Tibial artery (tissue), 4 donors: ENCODE measurements around the gene C21orf58.

Source experiments
- DNase-seq, 2 donors: peaks; one replicate each; pipeline ENCODE4 v3.0.0-alpha.2; 2019
- H3K27ac ChIP-seq, 2 donors: fragments of 200-600 bp; sonication (generic) in 1 of 2; 1 replicate in 1 of 2; 2 replicates in 1 of 2; pipeline ENCODE4 v1.5.1; 2018 to 2019; ENCODE audit warnings: mild to moderate bottlenecking in 1 of 2
- H3K27me3 ChIP-seq, 2 donors: fragments of 200-600 bp; sonication (generic) in 1 of 2; one replicate each; pipeline versions ENCODE4 v1.5.1 to v1.6.0; 2016 to 2019
- H3K36me3 ChIP-seq, 3 donors: fragments of 200-600 bp; sonication (generic) in 2 of 3; one replicate each; pipeline ENCODE4 v1.5.1; 2016 to 2019; ENCODE audit warnings: mild to moderate bottlenecking in 2 of 3
- H3K4me1 ChIP-seq, 4 donors: fragments of 200-600 bp; sonication (generic) in 2 of 4; 1 replicate in 3 of 4; 2 replicates in 1 of 4; pipeline ENCODE4 v1.5.1; 2016 to 2019
- H3K4me3 ChIP-seq, 2 donors: fragments of 200-600 bp; sonication (generic) in 1 of 2; 1 replicate in 1 of 2; 2 replicates in 1 of 2; pipeline ENCODE4 v1.5.1; 2018 to 2019; ENCODE audit warnings: mild to moderate bottlenecking in 2 of 2
- H3K9me3 ChIP-seq, 3 donors: fragments of 200-600 bp; sonication (generic) in 1 of 3; one replicate each; pipeline ENCODE4 v1.5.1; 2016 to 2019
- intact Hi-C: fragments of 100-400 bp; cut with DNase I; formaldehyde crosslinking; loops from one replicate; pipeline ENCODE4 v1.15.0; 2023; ENCODE audit warnings: low total_unique reads
- TF ChIP-seq, protein P1 (sequence below), 2 experiments: fragments of 200-600 bp in 1 of 2; fragments of 450-650 bp in 1 of 2; IDR thresholded peaks; one replicate each; pipeline ENCODE4 v1.5.1; 2017 to 2019; ENCODE audit warnings: antibody characterized with exemption in 2 of 2, mild to moderate bottlenecking in 1 of 2, moderate library complexity in 1 of 2

The C21orf58 gene

DNA sequence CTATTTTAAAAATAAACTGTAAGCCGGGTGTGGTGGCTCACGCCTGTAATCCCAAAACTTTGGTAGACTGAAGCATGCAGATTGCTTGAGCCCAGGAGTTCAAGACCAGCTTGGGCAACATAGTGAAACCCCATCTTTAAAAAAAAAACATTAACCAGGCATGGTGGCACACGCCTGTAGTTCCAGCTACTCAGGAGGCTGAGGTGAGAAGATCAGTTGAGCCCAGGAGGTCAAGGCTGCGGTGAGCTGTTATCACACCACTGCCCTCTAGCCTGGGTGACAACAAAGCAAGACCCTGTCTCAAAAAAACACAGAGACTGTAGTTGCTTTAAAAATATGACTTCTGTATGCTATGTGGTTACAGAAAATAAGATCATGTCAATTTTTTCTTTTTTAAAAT, 70.8 kb downstream of the C21orf58 start:
- no peaks in the 10 kb centered on the region for H3K9me3 ChIP-seq
- H3K4me1 ChIP-seq, result no peaks in the 10 kb centered on the region
- TF ChIP-seq, protein P1, sequence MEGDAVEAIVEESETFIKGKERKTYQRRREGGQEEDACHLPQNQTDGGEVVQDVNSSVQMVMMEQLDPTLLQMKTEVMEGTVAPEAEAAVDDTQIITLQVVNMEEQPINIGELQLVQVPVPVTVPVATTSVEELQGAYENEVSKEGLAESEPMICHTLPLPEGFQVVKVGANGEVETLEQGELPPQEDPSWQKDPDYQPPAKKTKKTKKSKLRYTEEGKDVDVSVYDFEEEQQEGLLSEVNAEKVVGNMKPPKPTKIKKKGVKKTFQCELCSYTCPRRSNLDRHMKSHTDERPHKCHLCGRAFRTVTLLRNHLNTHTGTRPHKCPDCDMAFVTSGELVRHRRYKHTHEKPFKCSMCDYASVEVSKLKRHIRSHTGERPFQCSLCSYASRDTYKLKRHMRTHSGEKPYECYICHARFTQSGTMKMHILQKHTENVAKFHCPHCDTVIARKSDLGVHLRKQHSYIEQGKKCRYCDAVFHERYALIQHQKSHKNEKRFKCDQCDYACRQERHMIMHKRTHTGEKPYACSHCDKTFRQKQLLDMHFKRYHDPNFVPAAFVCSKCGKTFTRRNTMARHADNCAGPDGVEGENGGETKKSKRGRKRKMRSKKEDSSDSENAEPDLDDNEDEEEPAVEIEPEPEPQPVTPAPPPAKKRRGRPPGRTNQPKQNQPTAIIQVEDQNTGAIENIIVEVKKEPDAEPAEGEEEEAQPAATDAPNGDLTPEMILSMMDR (IDR thresholded peaks at IDR 0.05), result no peak
- H3K36me3 ChIP-seq, result peaks cover 88 to 100% (median 96%) of the 10 kb centered on the region in 3 donors
- no peak for DNase-seq
- no peak overlapping the region for H3K4me3 ChIP-seq
- intact Hi-C loops, result no loop called here
- H3K27me3 ChIP-seq, result no peaks in the 10 kb centered on the region
- no peak overlapping the region for H3K27ac ChIP-seq
